T-helper 17 cell (primary cell): ENCODE measurements around the gene ARHGEF28. TPM values are rescaled to one million over a fixed set of nuclear protein-coding genes. Genes with fewer than 3 reads are reported as not detected.

Experiments
- ATAC-seq: fragments of 150-1000 bp; cut with Tn5 transposase; 2 replicates; pipeline ENCODE4 v1.10.0; 2021; ENCODE audit warnings: mild to moderate bottlenecking, moderate library complexity
- DNase-seq, 3 donors: peaks; one replicate each; pipeline versions ENCODE4 v3.0.0 to v3.0.0-alpha.2; 2020 to 2021
- H3K9me3 ChIP-seq: one replicate; pipeline ENCODE4 v1.7.0; 2013; ENCODE audit warnings: low read length, mild to moderate bottlenecking; ENCODE audit not compliant: control insufficient read depth, poor library complexity, severe bottlenecking
- H3K27ac Mint-ChIP-seq: one replicate; pipeline ENCODE4 v1.8.0; 2022; ENCODE audit warnings: mild to moderate bottlenecking, moderate library complexity, mixed read lengths
- H3K27me3 Mint-ChIP-seq: one replicate; pipeline ENCODE4 v1.8.0; 2022; ENCODE audit warnings: mixed read lengths
- H3K36me3 Mint-ChIP-seq: one replicate; pipeline ENCODE4 v1.8.0; 2022; ENCODE audit warnings: low read depth, mixed read lengths
- H3K4me1 Mint-ChIP-seq: one replicate; pipeline ENCODE4 v1.8.0; 2022; ENCODE audit warnings: mild to moderate bottlenecking, mixed read lengths
- H3K4me3 Mint-ChIP-seq: one replicate; pipeline ENCODE4 v1.8.0; 2022; ENCODE audit warnings: mild to moderate bottlenecking, moderate library complexity, mixed read lengths
- total RNA-seq, 4 donors: library from RNA in 2 of 4; stranded (reverse) in 2 of 4; gene quantifications; one replicate each; pipeline ENCODE4 v1.2.3 and lab custom pipeline; 2022 to 2026

ARHGEF28 gene
- total RNA-seq, 2 donors from 2014 or later, result 0.05 to 0.16 TPM

- Mint-ChIP-seq H3K27me3 (peaks cover 49% of the 10 kb centered on the region), H3K27ac (no peak overlapping the region), H3K4me3 (no peak overlapping the region), H3K4me1 (no peaks in the 10 kb centered on the region), H3K36me3 (peaks cover 3% of the 10 kb centered on the region)
- DNase-seq (no peak), ATAC-seq (no peak)
- no peaks in the 10 kb centered on the region for H3K9me3 ChIP-seq
Measured at GRCh38 chr5:73901455-73901854, 275.5 kb downstream of the ARHGEF28 start.

DNA sequence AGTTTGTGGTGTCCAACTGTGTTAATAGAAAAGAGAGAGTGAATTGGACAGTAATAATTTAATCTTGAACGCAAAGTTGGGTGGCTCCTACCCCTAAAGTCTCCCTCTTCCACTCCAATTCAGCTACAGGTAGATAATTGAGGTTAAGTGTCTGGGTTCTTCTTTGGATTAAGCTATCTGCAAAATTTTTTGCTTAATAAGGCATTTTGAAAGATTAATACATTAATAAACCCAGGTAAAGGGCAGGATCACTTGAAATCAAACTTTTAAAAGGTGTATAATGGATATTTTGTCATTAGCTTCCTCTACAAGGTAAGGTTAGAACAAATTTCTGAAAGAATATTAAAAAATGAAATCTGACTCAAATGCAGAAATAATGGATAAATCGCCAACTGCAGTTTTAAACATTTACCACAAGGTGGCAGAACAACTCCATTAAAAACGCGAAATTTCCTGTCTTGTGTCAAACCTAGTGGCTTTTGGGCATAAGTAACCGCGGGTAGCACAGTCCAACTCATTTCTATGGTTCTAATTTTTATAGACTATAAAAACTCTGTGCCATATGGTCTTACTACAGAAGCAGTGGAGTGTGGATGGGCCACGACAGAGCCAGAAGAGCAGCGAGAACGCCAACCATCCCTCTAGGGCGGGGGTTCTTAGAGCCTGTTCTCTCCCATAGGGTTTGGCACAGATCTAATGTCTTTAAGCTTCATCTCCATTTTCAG lies 276.5 kb downstream of the ARHGEF28 start:
- ATAC-seq (peak; percentile 41), DNase-seq (no peak)
- H3K27ac Mint-ChIP-seq, result no peak overlapping the region
- peaks cover 45% of the 10 kb centered on the region for H3K27me3 Mint-ChIP-seq
- no peaks in the 10 kb centered on the region for H3K36me3 Mint-ChIP-seq
- H3K9me3 ChIP-seq, result no peaks in the 10 kb centered on the region
- H3K4me1 Mint-ChIP-seq, result no peaks in the 10 kb centered on the region
- no peak overlapping the region for H3K4me3 Mint-ChIP-seq

DNA sequence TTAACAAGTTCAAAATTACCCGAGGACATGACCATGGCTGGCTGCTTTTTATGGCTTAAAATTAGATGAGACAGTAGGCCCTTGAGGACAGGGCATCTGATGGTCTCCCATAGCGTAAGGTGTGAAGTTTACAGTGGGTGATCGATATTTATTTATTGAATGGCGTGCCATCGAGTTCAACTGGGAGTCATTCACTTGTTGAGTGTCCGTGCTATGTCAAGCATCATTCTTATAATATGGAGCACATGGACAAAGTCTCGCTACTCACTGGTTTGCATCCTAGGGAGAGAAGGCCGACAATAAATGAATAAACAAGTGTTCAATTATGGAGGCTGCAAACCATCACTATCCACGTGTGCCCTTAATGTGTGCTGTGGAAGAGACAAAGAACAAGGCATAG lies 277.2 kb downstream of the ARHGEF28 start:
- Mint-ChIP-seq H3K36me3 (no peaks in the 10 kb centered on the region), H3K4me3 (no peak overlapping the region)
- ATAC-seq, result no peak

GRCh38 chr5:73906277-73906676 lies 280.3 kb downstream of the ARHGEF28 start:
- Mint-ChIP-seq H3K4me1 (no peaks in the 10 kb centered on the region), H3K27me3 (peaks cover 28% of the 10 kb centered on the region), H3K36me3 (no peaks in the 10 kb centered on the region), H3K27ac (no peak overlapping the region), H3K4me3 (no peak overlapping the region)
- DNase-seq, result no peak
- no peak for ATAC-seq
- H3K9me3 ChIP-seq, result no peaks in the 10 kb centered on the region

More for the DNA sequence above, 277.2 kb downstream of the ARHGEF28 start:
- H3K27ac Mint-ChIP-seq, result no peak overlapping the region
- H3K9me3 ChIP-seq, result no peaks in the 10 kb centered on the region
- no peak for DNase-seq
- H3K27me3 Mint-ChIP-seq, result peaks cover 44% of the 10 kb centered on the region
- no peaks in the 10 kb centered on the region for H3K4me1 Mint-ChIP-seq

DNA sequence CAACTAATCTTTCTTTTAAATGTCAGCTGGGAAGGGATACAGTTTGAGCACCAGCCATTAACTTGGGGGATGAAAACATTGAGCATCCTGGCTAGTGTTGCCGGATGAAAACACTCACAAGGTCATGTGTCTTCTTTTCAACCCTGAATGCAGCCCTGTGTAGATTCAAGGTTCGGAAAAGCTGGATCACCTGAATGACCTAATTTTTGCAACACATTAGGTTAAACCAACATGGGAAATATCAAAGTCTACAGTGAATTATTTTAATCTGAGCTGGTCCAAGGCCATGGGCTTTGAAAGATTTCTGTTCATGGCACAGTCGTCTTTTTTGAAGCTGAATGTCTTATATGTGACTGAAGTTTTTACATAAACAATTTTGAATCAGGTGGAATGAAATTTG lies 281.2 kb downstream of the ARHGEF28 start:
- no peaks in the 10 kb centered on the region for H3K36me3 Mint-ChIP-seq
- H3K4me1 Mint-ChIP-seq, result no peaks in the 10 kb centered on the region
- peaks cover 28% of the 10 kb centered on the region for H3K27me3 Mint-ChIP-seq
- no peaks in the 10 kb centered on the region for H3K9me3 ChIP-seq
- H3K4me3 Mint-ChIP-seq, result no peak overlapping the region
- DNase-seq, result no peak
- no peak for ATAC-seq
- H3K27ac Mint-ChIP-seq, result no peak overlapping the region

DNA sequence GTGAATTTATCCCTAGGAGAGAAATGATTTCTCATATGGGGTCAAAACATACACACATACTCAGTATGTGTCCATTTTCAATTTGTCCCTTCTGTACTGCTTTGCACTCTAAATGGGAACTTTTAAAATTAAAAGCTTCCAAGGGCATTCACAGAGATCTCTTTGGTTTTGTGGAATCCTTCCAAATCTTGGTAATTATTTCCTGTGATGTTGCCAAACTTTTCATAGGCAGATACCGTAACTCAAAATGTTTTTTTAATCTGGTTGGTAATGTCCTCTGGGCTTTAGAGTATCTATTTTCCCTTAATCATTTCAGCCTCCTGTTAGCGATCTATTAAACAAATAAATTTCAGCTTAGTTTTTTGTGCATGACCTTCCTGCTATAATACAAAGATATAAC lies 282.4 kb downstream of the ARHGEF28 start:
- no peaks in the 10 kb centered on the region for H3K4me1 Mint-ChIP-seq
- no peaks in the 10 kb centered on the region for H3K9me3 ChIP-seq
- DNase-seq, result no peak
- H3K4me3 Mint-ChIP-seq, result no peak overlapping the region
- H3K27me3 Mint-ChIP-seq, result peaks cover 21% of the 10 kb centered on the region
- H3K27ac Mint-ChIP-seq, result no peak overlapping the region
- no peaks in the 10 kb centered on the region for H3K36me3 Mint-ChIP-seq
- ATAC-seq, result no peak

GRCh38 chr5:73908846-73909245 lies 282.9 kb downstream of the ARHGEF28 start:
- H3K4me1 Mint-ChIP-seq, result no peaks in the 10 kb centered on the region
- H3K9me3 ChIP-seq, result no peaks in the 10 kb centered on the region
- no peak for DNase-seq
- peaks cover 17% of the 10 kb centered on the region for H3K27me3 Mint-ChIP-seq
- no peak overlapping the region for H3K27ac Mint-ChIP-seq
- H3K4me3 Mint-ChIP-seq, result no peak overlapping the region
- no peak for ATAC-seq
- H3K36me3 Mint-ChIP-seq, result no peaks in the 10 kb centered on the region

GRCh38 chr5:73909474-73909873 lies 283.5 kb downstream of the ARHGEF28 start:
- no peaks in the 10 kb centered on the region for H3K9me3 ChIP-seq
- no peak for ATAC-seq
- H3K4me1 Mint-ChIP-seq, result no peaks in the 10 kb centered on the region
- H3K36me3 Mint-ChIP-seq, result no peaks in the 10 kb centered on the region
- H3K4me3 Mint-ChIP-seq, result no peak overlapping the region
- peaks cover 15% of the 10 kb centered on the region for H3K27me3 Mint-ChIP-seq
- no peak for DNase-seq
- no peak overlapping the region for H3K27ac Mint-ChIP-seq

DNA sequence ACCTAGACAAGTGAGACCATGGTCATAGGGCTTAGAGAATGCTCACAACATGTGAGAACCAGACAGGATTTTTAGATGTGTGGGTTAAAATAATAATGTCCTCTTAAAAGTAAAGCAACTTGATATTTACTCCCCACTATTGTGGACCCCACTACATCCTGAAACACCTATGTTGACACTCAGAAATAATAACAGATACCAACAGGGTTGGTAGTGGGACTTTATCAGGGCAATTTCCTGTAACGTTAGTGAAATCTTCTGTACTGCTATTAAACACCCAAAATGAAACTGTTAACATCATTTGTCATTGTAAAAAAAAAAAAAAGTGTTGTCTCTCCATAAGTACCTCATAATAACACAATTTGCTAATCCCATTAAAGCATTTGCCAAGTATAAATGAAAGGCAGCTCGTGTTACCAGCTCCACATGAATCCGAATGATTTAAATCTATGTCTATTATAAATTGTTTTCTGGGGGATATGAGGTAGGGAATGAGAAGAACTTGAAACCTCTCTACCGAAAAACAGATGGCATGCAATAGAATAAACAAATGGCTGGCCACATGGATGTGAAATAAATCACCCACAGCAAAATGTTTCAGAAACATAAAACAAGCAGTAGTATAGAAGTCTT lies 285.9 kb downstream of the ARHGEF28 start:
- Mint-ChIP-seq H3K4me3 (no peak overlapping the region), H3K36me3 (no peaks in the 10 kb centered on the region), H3K27ac (no peak overlapping the region), H3K27me3 (peaks cover 14% of the 10 kb centered on the region), H3K4me1 (no peaks in the 10 kb centered on the region)
- no peaks in the 10 kb centered on the region for H3K9me3 ChIP-seq
- no peak for ATAC-seq
- no peak for DNase-seq

DNA sequence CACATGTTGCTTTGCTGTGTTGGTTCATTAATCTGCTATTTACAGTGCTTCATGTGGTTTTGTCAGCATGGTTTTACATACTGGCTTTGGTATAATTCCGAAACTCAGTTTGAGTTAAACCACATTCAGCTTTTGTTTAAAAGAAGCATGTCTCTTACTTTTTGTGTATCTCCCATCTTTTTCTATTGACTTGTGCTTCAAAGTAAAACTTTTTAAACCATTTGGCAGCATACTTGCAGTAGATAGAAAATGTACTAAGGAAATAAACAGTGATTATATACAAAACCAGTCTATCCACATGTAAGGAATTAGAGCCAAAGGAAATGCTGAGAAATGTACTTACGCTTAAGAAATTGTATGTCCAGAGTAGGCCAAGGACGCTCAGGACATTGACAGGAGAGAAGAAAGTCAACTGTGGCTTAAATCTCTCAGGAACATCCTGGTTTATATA lies 286.9 kb downstream of the ARHGEF28 start:
- H3K4me3 Mint-ChIP-seq, result no peak overlapping the region
- no peaks in the 10 kb centered on the region for H3K9me3 ChIP-seq
- DNase-seq (no peak), ATAC-seq (no peak)
- peaks cover 10% of the 10 kb centered on the region for H3K27me3 Mint-ChIP-seq
- H3K27ac Mint-ChIP-seq, result no peak overlapping the region
- H3K4me1 Mint-ChIP-seq, result no peaks in the 10 kb centered on the region
- no peaks in the 10 kb centered on the region for H3K36me3 Mint-ChIP-seq

DNA sequence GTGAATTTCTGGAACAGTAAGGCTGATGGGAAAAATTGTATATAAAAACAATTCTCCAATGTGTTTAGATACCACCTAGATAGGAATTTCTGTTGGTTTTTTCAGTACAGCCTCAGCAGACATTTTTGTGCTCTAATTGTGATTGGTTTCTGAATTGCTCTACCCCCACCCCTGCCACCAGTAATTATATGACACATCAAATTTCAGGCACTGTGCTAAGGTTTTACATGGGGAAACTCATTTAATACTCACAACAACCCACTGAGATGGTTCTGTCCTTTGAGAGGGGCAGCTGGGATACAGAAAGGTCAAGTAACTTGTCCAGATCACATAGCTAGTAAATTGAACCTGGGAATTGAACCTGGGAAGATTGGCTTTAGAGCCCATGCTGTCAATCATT lies 288.0 kb downstream of the ARHGEF28 start:
- no peak overlapping the region for H3K27ac Mint-ChIP-seq
- H3K4me3 Mint-ChIP-seq, result no peak overlapping the region
- no peaks in the 10 kb centered on the region for H3K36me3 Mint-ChIP-seq
- H3K27me3 Mint-ChIP-seq, result peaks cover 4% of the 10 kb centered on the region
- DNase-seq (no peak), ATAC-seq (no peak)
- H3K4me1 Mint-ChIP-seq, result no peaks in the 10 kb centered on the region
- H3K9me3 ChIP-seq, result no peaks in the 10 kb centered on the region

DNA sequence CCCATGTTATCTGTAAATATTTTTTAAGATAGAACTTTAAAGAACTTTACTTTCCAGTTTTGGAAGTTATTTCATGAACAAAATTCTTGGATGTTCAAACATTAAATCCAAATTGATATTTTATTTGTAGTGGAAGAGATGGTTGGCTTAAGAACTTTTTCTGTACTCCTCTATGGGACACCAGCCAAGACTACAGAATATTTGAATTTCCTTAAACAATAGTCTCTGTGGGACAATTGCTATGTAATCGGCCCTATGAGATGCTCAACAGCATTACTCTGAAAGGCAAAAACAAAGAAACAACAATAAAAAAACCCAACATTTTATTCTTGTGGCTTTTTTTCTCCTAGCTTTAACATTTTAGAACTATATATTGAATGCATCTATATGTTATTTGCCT lies 289.3 kb downstream of the ARHGEF28 start:
- H3K9me3 ChIP-seq, result no peaks in the 10 kb centered on the region
- DNase-seq (no peak), ATAC-seq (no peak)
- no peaks in the 10 kb centered on the region for H3K27me3 Mint-ChIP-seq
- H3K4me1 Mint-ChIP-seq, result no peaks in the 10 kb centered on the region
- H3K27ac Mint-ChIP-seq, result no peak overlapping the region
- H3K4me3 Mint-ChIP-seq, result no peak overlapping the region
- no peaks in the 10 kb centered on the region for H3K36me3 Mint-ChIP-seq

GRCh38 chr5:73917433-73917832 lies 291.4 kb downstream of the ARHGEF28 start:
- no peak overlapping the region for H3K4me3 Mint-ChIP-seq
- peaks cover 5% of the 10 kb centered on the region for H3K27me3 Mint-ChIP-seq
- no peaks in the 10 kb centered on the region for H3K4me1 Mint-ChIP-seq
- H3K9me3 ChIP-seq, result no peaks in the 10 kb centered on the region
- ATAC-seq (no peak), DNase-seq (no peak)
- H3K27ac Mint-ChIP-seq, result no peak overlapping the region
- H3K36me3 Mint-ChIP-seq, result no peaks in the 10 kb centered on the region

DNA sequence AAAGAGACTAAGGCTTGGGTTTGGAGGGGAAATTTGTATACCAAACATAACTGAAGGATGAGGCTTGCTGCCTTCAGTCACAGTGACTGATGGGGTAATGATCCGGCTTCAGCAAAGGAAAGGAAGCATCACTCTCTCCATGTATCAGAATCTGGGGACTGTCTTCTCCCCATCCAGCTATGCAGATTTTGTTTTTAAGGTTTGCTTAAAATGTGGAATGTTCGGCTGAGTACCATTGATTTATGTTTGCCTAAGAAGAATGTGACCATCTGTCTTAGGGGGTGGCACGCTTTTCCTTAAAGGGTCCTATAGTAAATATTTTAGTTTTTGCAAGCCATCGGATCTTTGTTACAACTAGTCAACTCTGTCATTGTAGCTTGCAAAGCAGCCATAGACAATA lies 291.9 kb downstream of the ARHGEF28 start:
- H3K36me3 Mint-ChIP-seq, result no peaks in the 10 kb centered on the region

More for the DNA sequence above, 291.9 kb downstream of the ARHGEF28 start:
- Mint-ChIP-seq H3K4me1 (no peaks in the 10 kb centered on the region), H3K27ac (no peak overlapping the region), H3K27me3 (peaks cover 5% of the 10 kb centered on the region), H3K4me3 (no peak overlapping the region)
- H3K9me3 ChIP-seq, result no peaks in the 10 kb centered on the region
- DNase-seq, result no peak
- no peak for ATAC-seq
